ENCODE measurements around the gene MTAP.

MTAP gene

GRCh38 chr9:21972361-21972760, 169.9 kb downstream of the MTAP start:
- DNase-seq = no peak

GRCh38 chr9:21974343-21974721, 171.9 kb downstream of the MTAP start:
- no peak for DNase-seq

- DNase-seq = peak; percentile 50
Measured at GRCh38 chr9:21974722-21975409, 172.4 kb downstream of the MTAP start.

GRCh38 chr9:21976334-21976875, 174.0 kb downstream of the MTAP start:
- no peak for DNase-seq

- DNase-seq = no peak
Measured at GRCh38 chr9:21982391-21982790, 180.0 kb downstream of the MTAP start.

- DNase-seq = no peak
Measured at GRCh38 chr9:21982861-21983560, 180.6 kb downstream of the MTAP start.

- DNase-seq = no peak
Measured at GRCh38 chr9:21983561-21983935, 181.1 kb downstream of the MTAP start.

GRCh38 chr9:21984101-21984500, 181.7 kb downstream of the MTAP start:
- DNase-seq = no peak

GRCh38 chr9:21985964-21986667, 183.7 kb downstream of the MTAP start:
- DNase-seq = no peak
